Endometrial microvascular endothelial cells (primary cell): ENCODE data around the gene MIPOL1. TPM values are rescaled to one million over a fixed set of nuclear protein-coding genes. Genes with fewer than 3 reads are reported as not detected.
"Not testable (repeated sequence)": the region's sequence is repeated elsewhere in the genome, so short reads cannot be mapped to it uniquely, and the experiment has no call there.

Experiments
- in situ Hi-C: cut with HindIII; loops from 2 replicates; pipeline ENCODE4 v1.10.0; 2017; ENCODE audit warnings: low sequenced_read_pairs, low pct_unique_long_range_greater_than_20kb; ENCODE audit errors: inconsistent ontology term
- total RNA-seq: library from RNA; depleted of rRNA; stranded (reverse); fragments of >200 nt; gene quantifications from one replicate; pipeline ENCODE4 v1.2.3, GENCODE V29; 2015; ENCODE audit errors: inconsistent ontology term

MIPOL1 gene
- total RNA-seq, 1 donor from 2014 or later, result 7.2 TPM

GRCh38 chr14:37422319-37422718 is 224.6 kb downstream of the MIPOL1 start:
- in situ Hi-C loops, result no loop called here

DNA sequence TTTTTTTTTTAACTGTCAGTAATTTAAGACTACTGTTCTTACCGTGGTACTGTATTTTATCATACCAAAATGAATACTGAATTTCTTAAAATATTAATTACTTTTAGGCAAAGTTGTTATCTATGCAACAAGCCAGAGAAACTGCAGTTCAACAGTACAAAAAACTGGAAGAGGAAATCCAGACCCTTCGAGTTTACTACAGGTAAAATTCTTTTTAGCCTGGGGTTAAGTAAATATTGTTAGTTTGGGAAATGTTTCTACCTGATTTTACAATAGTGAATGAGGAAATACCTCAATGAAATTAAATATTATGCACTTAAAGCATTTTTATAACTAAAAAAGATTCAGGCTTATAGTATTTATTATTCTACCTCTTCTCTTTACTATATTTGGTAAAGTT is 225.0 kb downstream of the MIPOL1 start:
- in situ Hi-C loops, result no loop called here

DNA sequence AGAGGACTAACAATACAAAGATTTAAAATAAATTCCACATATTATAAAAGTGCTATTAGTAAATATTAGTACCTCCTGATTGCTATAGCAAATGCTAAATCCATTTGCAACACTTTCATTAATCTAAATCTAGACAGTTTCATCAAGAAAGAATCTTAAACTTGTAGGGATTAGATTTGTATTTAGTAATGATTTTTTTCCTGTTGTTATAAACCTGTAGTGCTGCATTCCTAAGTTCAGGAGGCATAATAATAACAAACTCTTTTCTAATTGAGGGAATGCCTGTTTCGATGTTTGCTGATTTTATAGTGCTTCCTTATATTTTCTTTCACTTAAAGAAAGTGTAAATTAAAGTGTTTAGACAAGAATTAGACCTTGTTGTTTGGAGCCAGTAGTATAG is 231.2 kb downstream of the MIPOL1 start:
- in situ Hi-C loops, result no loop called here

GRCh38 chr14:37429618-37430017 is 231.9 kb downstream of the MIPOL1 start:
- in situ Hi-C loops, result no loop called here

DNA sequence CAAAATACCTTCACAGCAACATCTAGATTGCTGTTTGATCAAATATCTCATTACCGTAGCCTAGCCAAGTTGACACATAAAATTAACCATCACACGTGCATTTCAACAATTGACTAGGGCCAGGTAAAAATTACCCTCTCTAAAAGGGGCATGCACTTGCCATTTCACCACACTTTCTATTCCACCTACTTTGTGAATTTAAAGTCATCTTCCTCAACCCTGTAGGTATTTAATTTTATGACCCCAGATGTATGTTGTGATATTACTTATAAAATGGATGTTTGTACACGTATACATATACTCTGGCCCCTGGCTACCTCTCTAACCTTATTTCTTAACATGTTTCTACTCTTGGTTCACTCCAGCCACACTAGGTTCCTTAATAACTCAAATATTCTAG is 237.1 kb downstream of the MIPOL1 start:
- in situ Hi-C loops, result no loop called here

GRCh38 chr14:37436519-37436918 is 238.8 kb downstream of the MIPOL1 start:
- in situ Hi-C loops, result no loop called here

DNA sequence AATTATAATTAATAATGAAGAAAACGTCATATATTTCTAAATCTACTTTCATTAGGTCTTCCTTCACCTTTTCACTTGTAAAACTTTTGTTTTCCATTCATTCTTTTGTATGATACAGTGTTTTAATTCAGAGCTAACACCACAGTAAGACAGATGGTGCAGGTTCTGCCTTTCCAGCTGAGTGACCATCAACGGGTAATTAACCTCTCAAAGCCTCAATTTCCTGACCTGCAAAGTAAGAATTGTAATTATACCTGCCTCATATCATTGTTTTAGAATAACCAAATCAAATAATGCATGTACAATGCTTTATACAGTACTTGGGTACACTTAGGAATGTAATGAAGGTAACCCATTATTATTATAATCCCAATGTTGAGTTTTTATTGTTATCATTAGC is 239.8 kb downstream of the MIPOL1 start:
- in situ Hi-C loops, result no loop called here

DNA sequence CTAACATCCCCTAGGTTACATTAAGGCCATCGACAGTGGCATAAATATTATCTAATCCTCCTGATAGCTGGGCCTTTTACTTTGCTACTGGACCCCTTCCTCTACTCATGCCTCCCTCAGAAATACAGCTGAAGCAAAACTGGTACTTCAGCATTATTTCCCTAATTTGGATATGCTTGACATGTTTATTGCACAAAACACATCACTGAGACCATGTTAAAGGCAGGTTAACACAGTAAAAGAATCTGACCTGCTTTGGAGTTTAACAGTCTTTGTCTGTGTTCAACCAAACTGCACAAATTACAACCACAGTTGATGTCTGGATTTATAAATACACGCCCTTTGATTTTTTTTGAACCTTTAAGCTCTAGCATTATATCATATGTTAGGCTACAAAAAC is 240.7 kb downstream of the MIPOL1 start:
- in situ Hi-C loops, result no loop called here

- in situ Hi-C loops, result no loop called here
Observed at GRCh38 chr14:37443461-37443860, 245.7 kb downstream of the MIPOL1 start.

GRCh38 chr14:37447883-37448391 is 250.2 kb downstream of the MIPOL1 start:
- in situ Hi-C loops, result no loop called here

DNA sequence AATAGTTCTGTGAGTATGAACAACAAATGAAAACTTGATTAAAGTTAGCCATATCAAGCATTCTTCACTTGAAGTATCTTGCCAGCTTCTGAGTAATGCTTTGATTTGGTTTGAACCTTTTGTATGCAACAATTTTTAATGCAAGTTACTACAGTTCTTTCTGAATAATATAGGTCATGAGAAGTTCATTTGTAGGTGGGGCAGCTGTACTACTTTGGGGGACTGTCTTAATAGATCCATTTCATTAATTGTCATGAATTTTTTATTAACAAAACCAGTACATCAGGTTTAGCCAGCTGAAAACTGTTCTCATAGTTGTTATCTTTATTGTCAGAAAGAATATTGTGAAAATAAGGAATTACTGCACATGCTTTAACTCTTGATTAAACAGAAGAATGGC is 254.6 kb downstream of the MIPOL1 start:
- in situ Hi-C loops, result no loop called here

GRCh38 chr14:37453985-37454384 is 256.2 kb downstream of the MIPOL1 start:
- in situ Hi-C loops, result no loop called here

GRCh38 chr14:37457334-37457733 is 259.6 kb downstream of the MIPOL1 start:
- in situ Hi-C loops, result no loop called here

GRCh38 chr14:37462426-37462825 is 264.7 kb downstream of the MIPOL1 start:
- in situ Hi-C loops, result not testable (repeated sequence)

DNA sequence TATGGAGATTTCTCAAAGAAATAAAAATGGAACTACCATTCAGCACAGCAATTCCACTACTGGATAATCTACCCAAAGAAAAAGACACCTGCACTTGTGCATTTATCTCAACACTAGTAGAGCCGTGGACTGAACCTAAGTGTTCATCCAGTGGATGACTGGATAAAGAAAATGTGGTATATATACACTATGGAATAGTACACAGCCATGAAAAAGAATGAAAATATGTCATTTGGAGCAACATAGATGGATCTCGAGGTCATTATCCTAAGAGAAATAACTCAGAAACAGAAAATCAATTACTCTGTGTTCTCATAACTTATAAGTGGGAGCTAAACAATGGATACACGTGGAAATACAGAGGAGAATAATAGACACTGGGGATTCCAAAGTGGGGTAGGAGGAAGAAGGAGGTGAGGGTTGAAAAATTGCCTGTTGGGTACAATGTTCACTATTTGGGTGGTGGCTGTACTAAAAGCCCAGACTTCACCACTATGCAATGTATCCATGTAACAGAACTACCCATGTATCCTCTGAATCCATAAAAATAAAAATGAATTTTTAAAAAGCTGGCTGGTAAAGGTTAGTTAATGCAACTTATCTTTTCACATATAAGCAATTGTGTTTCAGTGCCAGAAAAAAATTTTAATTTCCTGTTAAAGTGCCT is 266.6 kb downstream of the MIPOL1 start:
- in situ Hi-C loops, result no loop called here

DNA sequence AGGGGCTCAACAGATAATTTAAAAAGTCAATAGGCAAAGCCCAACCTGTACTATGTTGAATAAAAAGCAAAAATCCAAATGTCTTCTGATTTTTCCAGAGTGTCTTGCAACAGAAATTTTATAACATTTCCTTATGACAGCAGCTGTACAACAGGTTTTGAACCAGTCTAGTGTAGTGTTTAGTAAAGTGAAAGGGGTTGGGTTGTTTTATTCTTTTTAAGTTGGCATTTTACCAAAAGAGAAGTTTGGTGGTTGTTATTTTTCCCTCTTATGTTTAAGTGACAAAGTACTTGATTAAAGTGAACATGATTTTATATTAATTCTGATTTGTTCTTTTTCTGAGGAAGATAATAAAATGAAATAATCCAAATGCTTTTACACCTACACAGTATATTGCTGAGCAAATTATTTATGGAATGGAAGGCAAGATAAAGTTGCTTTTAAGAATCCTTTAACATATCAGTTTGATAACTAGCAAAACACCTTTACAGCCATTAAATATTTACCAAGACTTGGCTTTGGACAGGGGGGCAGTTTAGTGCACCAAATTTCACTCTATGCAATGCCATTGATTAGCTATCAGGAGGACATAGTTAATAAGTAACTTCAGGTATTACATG is 268.4 kb downstream of the MIPOL1 start:
- in situ Hi-C loops, result no loop called here

DNA sequence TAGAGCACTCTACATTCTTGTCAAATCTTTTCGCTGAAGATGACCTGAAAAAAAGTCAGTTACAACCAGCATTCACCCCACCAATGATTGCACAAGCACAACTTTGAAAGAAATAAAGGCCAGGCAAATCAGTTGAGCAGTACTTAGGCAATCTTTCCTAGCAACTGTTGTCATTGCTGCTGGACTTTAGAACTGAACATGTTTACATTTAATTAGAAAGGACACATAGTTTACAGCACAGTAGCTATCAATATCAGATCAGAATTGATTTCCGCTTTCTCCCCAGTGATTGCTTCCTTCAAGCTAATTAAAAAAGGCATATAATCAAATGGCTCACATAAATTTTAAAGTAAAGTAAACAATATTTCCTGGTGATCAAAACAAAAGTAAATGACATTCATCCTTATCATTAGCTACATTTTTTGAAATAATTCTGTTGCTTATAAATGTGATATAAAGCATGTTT is 268.9 kb downstream of the MIPOL1 start:
- in situ Hi-C loops, result no loop called here

DNA sequence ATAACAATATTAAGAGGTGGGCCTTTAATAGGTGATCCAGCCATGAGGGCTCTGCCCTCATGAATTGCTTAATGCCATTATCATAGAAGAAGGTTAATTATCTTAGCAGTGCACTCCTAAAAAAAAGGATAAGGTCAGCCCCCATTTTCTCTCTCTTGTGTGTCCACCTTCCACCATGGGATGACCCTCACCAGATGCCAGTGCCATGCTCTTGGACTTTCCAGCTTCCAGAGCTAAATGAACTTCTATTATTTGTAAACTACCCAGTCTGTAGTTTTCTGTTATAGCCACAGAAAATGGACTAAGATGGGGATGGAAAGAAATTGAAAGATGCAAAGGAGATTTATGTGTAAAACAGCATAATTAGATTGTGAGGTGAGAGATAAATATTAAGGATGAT is 271.9 kb downstream of the MIPOL1 start:
- in situ Hi-C loops, result no loop called here

DNA sequence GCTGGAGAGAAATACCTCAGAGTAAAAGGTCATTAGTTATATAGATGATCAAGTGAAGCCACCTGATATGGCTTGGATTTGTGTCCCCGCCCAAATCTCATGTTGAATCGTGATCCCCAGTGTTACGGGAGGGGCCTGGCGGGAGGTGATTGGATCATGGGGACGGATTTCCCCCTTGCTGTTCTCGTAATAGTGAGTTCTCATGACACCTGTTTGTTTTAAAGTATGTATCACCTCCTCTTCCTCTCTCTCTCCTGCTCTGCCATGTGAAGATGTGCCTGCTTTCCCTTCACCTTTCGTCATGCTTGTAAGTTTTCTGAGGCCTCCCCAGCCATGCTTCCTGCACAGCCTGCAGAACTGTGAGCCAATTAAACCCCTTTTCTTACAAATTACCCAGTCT is 272.5 kb downstream of the MIPOL1 start:
- in situ Hi-C loops, result no loop called here

GRCh38 chr14:37472906-37473305 is 275.2 kb downstream of the MIPOL1 start:
- in situ Hi-C loops, result no loop called here

GRCh38 chr14:37474191-37474590 is 276.5 kb downstream of the MIPOL1 start:
- in situ Hi-C loops, result no loop called here
